ENCODE measurements around the gene PNMT. TPM values are rescaled to one million over a fixed set of nuclear protein-coding genes. Genes with fewer than 3 reads are reported as not detected.
A peak's percentile ranks its signal among the peaks of the same experiment; 100 is the strongest.

PNMT gene, protein sequence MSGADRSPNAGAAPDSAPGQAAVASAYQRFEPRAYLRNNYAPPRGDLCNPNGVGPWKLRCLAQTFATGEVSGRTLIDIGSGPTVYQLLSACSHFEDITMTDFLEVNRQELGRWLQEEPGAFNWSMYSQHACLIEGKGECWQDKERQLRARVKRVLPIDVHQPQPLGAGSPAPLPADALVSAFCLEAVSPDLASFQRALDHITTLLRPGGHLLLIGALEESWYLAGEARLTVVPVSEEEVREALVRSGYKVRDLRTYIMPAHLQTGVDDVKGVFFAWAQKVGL
- total RNA-seq (1.2 TPM), polyA plus RNA-seq (not detected)

DNA sequence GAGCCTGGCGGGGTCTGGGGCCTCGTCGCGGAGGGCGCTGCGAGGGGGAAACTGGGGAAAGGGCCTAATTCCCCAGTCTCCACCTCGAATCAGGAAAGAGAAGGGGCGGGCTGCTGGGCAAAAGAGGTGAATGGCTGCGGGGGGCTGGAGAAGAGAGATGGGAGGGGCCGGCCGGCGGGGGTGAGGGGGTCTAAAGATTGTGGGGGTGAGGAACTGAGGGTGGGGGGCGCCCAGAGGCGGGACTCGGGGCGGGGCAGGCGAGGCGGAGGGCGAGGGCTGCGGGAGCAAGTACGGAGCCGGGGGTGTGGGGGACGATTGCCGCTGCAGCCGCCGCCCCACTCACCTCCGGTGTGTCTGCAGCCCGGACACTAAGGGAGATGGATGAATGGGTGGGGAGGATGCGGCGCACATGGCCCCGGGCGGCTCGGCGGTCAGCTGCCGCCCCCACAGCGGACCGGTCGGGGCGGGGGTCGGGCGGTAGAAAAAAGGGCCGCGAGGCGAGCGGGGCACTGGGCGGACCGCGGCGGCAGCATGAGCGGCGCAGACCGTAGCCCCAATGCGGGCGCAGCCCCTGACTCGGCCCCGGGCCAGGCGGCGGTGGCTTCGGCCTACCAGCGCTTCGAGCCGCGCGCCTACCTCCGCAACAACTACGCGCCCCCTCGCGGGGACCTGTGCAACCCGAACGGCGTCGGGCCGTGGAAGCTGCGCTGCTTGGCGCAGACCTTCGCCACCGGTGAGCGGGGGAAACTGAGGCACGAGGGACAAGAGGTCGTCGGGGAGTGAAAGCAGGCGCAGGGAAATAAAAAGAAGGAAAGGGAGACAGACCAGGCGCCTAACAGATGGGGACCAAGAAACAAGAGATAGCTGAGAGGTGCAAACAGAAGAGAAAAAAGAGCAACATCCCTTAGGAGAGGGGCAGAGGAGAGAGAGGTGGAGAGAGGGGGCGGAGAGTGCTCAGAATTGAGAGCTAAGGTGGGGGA is at the start of gene PNMT:
TSS of gene PNMT (plus strand) at position 509 of the 980 bp plus-strand sequence. CDS start at position 532, 23 bp downstream.
- H3K36me3 Mint-ChIP-seq, result no peaks in the 10 kb centered on the region
- H3K27me3 Mint-ChIP-seq, result peaks cover 40% of the 10 kb centered on the region
- DNase-seq (peak; percentile 40 to 78 (median 64)), ATAC-seq (ENCODE audit: low read depth in 2 of 2) (peak; percentile 57 to 65)
- Histone ChIP-seq H3K36me3 (ENCODE audit: control insufficient read depth, insufficient read depth, low read length) (no peaks in the 10 kb centered on the region), H3K9me3 (ENCODE audit: control insufficient read depth in 2 of 2, low read length in 2 of 2) (no peaks in the 10 kb centered on the region), H3K27ac (ENCODE audit: insufficient read depth, low read length, poor library complexity, severe bottlenecking) (no peak within 1 kb of the TSS), H3K27me3 (ENCODE audit: control insufficient read depth, insufficient read depth, low read length) (peaks cover 7% of the 10 kb centered on the region), H3K4me3 (ENCODE audit: low read depth, low read length) (no peak within 1 kb of the TSS), H3K4me1 (ENCODE audit: control insufficient read depth, insufficient read depth, low read length, poor library complexity, severe bottlenecking) (peaks cover 20% of the 10 kb centered on the region)
- peaks cover 0 to 25% (median 9%) of the 10 kb centered on the region in 4 donors for H3K4me1 Mint-ChIP-seq
- H3K9me3 Mint-ChIP-seq, result no peaks in the 10 kb centered on the region
- H3K27ac Mint-ChIP-seq, result peak within 1 kb of the TSS in 2 of 3 donors; percentile 25 to 26
- H3K4me3 Mint-ChIP-seq, result peak within 1 kb of the TSS; percentile 55 to 77 (median 68)

DNA sequence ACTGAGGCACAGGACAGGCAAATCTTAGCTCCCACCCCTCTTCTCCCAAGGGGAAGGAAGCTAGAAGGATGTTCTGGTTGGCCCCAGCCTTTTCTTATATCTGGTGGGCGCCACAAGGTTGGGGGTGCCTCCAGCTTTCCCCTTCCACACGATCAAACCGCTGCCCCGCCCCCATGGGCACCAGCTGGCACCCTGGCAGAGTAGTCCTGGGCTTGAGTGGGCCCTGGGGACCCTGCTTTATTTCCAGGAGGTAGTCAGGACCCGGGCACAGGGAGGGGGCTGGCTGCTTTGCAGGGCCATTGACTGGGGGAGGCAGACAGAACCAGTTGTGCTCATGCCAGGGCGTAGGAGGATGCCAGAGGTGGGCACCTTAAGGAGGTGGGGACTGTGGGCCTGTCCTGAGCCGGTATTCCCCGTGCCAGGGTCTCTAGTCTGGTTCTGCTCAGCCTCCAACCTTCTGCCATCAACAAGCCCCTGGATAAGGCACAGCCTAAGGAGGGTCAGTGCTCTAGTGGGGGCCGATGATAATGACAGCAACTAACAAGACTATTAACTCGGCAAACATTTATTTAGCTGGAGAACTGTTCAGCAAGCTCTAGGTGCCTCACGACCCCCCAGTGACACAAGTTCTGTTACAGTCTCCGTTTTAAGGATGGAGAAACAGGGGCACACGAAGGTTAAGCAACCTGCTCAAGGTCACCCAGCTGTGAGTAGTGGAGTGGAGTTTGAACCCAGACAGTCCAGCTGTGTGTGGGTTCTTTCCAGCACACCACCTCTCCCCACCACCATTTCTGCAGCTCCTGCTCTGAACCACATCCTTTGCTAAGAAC is 49.1 kb upstream of the PNMT start:
- no peak overlapping the region for H3K27ac Mint-ChIP-seq
- Histone ChIP-seq H3K27ac (ENCODE audit: insufficient read depth, low read length, poor library complexity, severe bottlenecking) (no peak overlapping the region), H3K36me3 (ENCODE audit: control insufficient read depth, insufficient read depth, low read length) (no peaks in the 10 kb centered on the region), H3K4me1 (ENCODE audit: control insufficient read depth, insufficient read depth, low read length, poor library complexity, severe bottlenecking) (peaks cover 30% of the 10 kb centered on the region), H3K9me3 (ENCODE audit: control insufficient read depth in 2 of 2, low read length in 2 of 2) (no peaks in the 10 kb centered on the region), H3K4me3 (ENCODE audit: low read depth, low read length) (no peak overlapping the region), H3K27me3 (ENCODE audit: control insufficient read depth, insufficient read depth, low read length) (no peaks in the 10 kb centered on the region)
- no peaks in the 10 kb centered on the region for H3K9me3 Mint-ChIP-seq
- peaks cover 50% of the 10 kb centered on the region for H3K27me3 Mint-ChIP-seq
- peaks cover 8 to 26% (median 18%) of the 10 kb centered on the region in 4 donors for H3K4me1 Mint-ChIP-seq
- DNase-seq (no peak), ATAC-seq (ENCODE audit: low read depth in 2 of 2) (no peak)
- no peaks in the 10 kb centered on the region for H3K36me3 Mint-ChIP-seq
- peak overlapping the region; percentile 41 to 79 (median 75) for H3K4me3 Mint-ChIP-seq

DNA sequence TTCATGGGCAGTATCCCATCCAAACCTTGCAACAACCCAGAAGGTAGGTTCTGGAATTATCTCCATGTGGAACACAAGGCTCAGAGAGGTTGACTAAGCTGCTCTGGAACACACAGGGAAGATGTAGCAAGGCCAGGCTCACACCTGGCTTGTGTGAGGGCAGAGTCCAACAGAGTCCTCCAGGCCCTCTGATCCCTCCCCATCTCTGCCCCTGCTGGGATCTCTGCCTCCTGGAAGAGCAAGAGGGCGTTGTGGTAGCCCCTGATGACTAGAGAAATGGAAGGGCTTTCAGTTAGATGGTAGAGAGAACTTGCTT is 48.5 kb upstream of the PNMT start:
- Mint-ChIP-seq H3K4me1 (peaks cover 8 to 28% (median 18%) of the 10 kb centered on the region in 4 donors), H3K27me3 (peaks cover 48% of the 10 kb centered on the region), H3K36me3 (no peaks in the 10 kb centered on the region), H3K27ac (no peak overlapping the region), H3K4me3 (peak overlapping the region in 3 of 4 donors; percentile 41 to 79 (median 47)), H3K9me3 (no peaks in the 10 kb centered on the region)
- no peaks in the 10 kb centered on the region for H3K27me3 ChIP-seq (ENCODE audit: control insufficient read depth, insufficient read depth, low read length)
- no peaks in the 10 kb centered on the region for H3K9me3 ChIP-seq (ENCODE audit: control insufficient read depth in 2 of 2, low read length in 2 of 2)
- H3K27ac ChIP-seq (ENCODE audit: insufficient read depth, low read length, poor library complexity, severe bottlenecking), result no peak overlapping the region
- ATAC-seq (ENCODE audit: low read depth in 2 of 2) (no peak), DNase-seq (no peak)
- H3K36me3 ChIP-seq (ENCODE audit: control insufficient read depth, insufficient read depth, low read length), result no peaks in the 10 kb centered on the region
- H3K4me3 ChIP-seq (ENCODE audit: low read depth, low read length), result no peak overlapping the region
- H3K4me1 ChIP-seq (ENCODE audit: control insufficient read depth, insufficient read depth, low read length, poor library complexity, severe bottlenecking), result peaks cover 30% of the 10 kb centered on the region

DNA sequence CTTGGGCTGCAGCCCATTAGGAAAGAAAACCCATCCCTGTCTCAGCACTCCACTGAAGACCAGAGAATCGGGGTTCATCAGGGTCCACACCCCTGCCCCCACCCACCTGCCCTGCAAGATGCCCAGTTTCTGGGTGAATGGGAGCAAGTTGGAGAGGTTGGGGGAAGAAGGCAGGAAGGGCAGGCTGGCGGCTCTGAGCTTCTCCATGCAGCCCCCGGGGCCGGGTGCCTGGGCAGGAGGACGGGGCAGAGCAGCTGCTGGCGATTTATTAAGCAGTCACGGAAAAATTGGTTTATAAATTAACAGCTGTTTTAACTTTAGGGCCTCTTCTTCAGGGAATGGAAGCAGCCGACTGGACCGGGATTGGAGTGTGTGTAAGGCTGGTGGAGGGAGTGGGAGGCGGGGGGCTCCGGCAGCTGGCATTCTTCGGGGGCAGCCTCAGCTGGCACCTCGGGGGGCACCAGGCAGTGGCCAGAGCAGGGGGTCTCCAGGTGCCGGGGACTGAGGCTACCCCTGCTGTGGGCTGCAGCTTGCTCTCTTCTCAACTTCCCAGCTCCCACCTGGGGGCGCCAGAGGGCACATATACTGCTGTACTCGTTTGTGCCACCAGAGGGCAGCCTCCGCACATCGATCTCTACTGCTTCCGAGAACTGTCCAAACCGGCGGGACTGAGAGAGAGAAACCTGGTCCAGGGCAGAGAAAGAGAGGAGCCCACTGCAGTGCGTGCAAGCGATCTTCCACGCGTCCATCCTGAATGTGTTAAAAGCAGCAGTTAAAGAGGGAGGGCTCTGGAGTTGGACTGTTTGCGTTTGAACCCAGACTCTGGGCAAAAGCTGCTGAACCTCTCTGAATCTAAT is 46.5 kb upstream of the PNMT start:
- H3K9me3 Mint-ChIP-seq, result no peaks in the 10 kb centered on the region
- H3K27ac ChIP-seq (ENCODE audit: insufficient read depth, low read length, poor library complexity, severe bottlenecking), result peak overlapping the region; percentile 63
- peak overlapping the region; percentile 70 for H3K4me3 ChIP-seq (ENCODE audit: low read depth, low read length)

DNA sequence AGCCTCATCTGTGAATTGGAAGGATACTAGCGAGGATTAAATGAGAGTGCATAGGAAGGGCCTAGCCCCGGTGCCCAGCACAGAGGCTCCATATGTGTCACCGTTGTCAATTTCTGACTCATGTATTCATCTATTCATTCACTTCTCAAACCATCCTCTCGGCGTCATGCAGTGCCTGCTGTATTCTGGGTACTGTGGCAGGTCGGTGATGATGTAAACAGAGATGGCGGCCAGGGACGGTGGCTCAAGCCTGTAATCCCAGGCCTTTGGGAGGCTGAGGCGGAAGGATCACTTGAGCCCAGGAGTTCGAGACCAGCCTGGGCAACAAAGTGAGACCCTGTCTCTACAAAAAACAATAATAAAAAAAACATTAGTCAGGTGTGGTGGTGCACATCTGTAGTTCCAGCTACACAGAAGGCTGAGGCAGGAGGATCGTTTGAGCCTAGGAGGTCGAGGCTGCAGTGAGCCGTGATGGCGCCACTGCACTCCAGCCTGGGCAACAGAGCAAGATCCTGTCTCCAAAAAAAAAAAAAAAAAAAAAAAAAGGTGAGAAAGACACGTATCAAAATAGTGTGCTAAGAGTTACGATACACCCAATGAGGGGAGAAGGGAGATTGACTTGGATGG is 45.8 kb upstream of the PNMT start:
- Mint-ChIP-seq H3K36me3 (no peaks in the 10 kb centered on the region), H3K27me3 (peaks cover 47% of the 10 kb centered on the region), H3K27ac (peak overlapping the region; percentile 6 to 57 (median 32)), H3K4me1 (peaks cover 13 to 37% (median 24%) of the 10 kb centered on the region in 4 donors), H3K9me3 (no peaks in the 10 kb centered on the region), H3K4me3 (peak overlapping the region; percentile 63 to 77 (median 72))
- no peaks in the 10 kb centered on the region for H3K36me3 ChIP-seq (ENCODE audit: control insufficient read depth, insufficient read depth, low read length)
- H3K4me3 ChIP-seq (ENCODE audit: low read depth, low read length), result peak overlapping the region; percentile 70
- ATAC-seq (ENCODE audit: low read depth in 2 of 2) (peak; percentile 55 to 57), DNase-seq (peak in 2 of 3 donors; percentile 34 to 35)
- H3K9me3 ChIP-seq (ENCODE audit: control insufficient read depth in 2 of 2, low read length in 2 of 2), result no peaks in the 10 kb centered on the region
- peak overlapping the region; percentile 63 for H3K27ac ChIP-seq (ENCODE audit: insufficient read depth, low read length, poor library complexity, severe bottlenecking)
- H3K4me1 ChIP-seq (ENCODE audit: control insufficient read depth, insufficient read depth, low read length, poor library complexity, severe bottlenecking), result peaks cover 37% of the 10 kb centered on the region
- peaks cover 5% of the 10 kb centered on the region for H3K27me3 ChIP-seq (ENCODE audit: control insufficient read depth, insufficient read depth, low read length)

More for the DNA sequence above, 46.5 kb upstream of the PNMT start:
- H3K36me3 ChIP-seq (ENCODE audit: control insufficient read depth, insufficient read depth, low read length), result no peaks in the 10 kb centered on the region
- Mint-ChIP-seq H3K27ac (peak overlapping the region; percentile 6 to 57 (median 32)), H3K4me3 (peak overlapping the region; percentile 63 to 77 (median 72)), H3K27me3 (peaks cover 50% of the 10 kb centered on the region), H3K36me3 (no peaks in the 10 kb centered on the region), H3K4me1 (peaks cover 13 to 38% (median 24%) of the 10 kb centered on the region in 4 donors)
- peaks cover 5% of the 10 kb centered on the region for H3K27me3 ChIP-seq (ENCODE audit: control insufficient read depth, insufficient read depth, low read length)
- H3K4me1 ChIP-seq (ENCODE audit: control insufficient read depth, insufficient read depth, low read length, poor library complexity, severe bottlenecking), result peaks cover 34% of the 10 kb centered on the region
- DNase-seq, result peak; percentile 77 to 86 (median 84)
- peak; percentile 74 to 82 for ATAC-seq (ENCODE audit: low read depth in 2 of 2)
- no peaks in the 10 kb centered on the region for H3K9me3 ChIP-seq (ENCODE audit: control insufficient read depth in 2 of 2, low read length in 2 of 2)

DNA sequence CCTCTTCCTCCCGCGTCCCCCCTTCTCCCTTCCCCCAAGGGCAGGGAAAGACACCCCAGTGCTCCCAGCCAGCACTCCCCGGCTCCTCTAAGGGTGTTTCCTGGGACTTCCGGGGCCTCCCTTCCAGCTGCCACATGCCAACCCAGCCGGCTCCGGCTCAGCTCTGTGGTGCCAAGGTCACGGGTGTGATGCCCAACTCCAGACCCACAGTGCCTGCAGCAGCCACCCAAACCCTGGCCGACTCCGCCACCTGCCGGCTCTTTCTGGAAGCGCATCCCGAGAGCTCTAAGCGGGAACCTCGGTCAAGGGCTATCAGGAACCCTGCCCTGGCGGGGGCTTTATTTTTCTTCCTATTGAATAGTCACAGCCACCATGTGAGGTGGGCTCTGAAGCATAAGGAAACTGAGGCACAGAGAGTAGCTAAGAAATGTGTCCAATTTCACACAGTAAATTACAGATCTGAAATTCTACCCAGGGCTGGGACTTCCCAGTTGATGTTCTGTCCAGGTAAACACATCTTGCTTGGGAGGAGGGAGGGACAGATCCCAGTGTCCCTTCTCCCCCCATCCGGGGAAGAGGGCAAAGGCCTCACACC is 44.8 kb upstream of the PNMT start:
- Mint-ChIP-seq H3K27ac (peak overlapping the region in 1 of 3 donors; percentile 74), H3K9me3 (no peaks in the 10 kb centered on the region)

More for the DNA sequence above, 44.8 kb upstream of the PNMT start:
- Mint-ChIP-seq H3K36me3 (no peaks in the 10 kb centered on the region), H3K4me3 (peak overlapping the region in 3 of 4 donors; percentile 19 to 82 (median 66)), H3K27me3 (peaks cover 48% of the 10 kb centered on the region), H3K4me1 (peaks cover 13 to 34% (median 23%) of the 10 kb centered on the region in 4 donors)
- Histone ChIP-seq H3K27ac (ENCODE audit: insufficient read depth, low read length, poor library complexity, severe bottlenecking) (no peak overlapping the region), H3K9me3 (ENCODE audit: control insufficient read depth in 2 of 2, low read length in 2 of 2) (no peaks in the 10 kb centered on the region), H3K27me3 (ENCODE audit: control insufficient read depth, insufficient read depth, low read length) (peaks cover 8% of the 10 kb centered on the region), H3K4me3 (ENCODE audit: low read depth, low read length) (no peak overlapping the region), H3K36me3 (ENCODE audit: control insufficient read depth, insufficient read depth, low read length) (no peaks in the 10 kb centered on the region), H3K4me1 (ENCODE audit: control insufficient read depth, insufficient read depth, low read length, poor library complexity, severe bottlenecking) (peaks cover 31% of the 10 kb centered on the region)
- ATAC-seq (ENCODE audit: low read depth in 2 of 2), result peak; percentile 44 to 54
- DNase-seq, result peak; percentile 74 to 79 (median 78)
